GM18505 (cell line): ENCODE data around the gene RAB17.

Experiments
- ATAC-seq: cut with Tn5 transposase; IDR thresholded peaks from one replicate; pipeline ENCODE4 v1.9.1; 2021; ENCODE audit not compliant: unreplicated experiment
- POLR2A ChIP-seq: IDR thresholded peaks from 4 replicates; pipeline ENCODE4 v1.6.1; 2011; ENCODE audit warnings: borderline replicate concordance; ENCODE audit not compliant: insufficient read depth, insufficient read length; ENCODE audit errors: extremely low read depth

Gene RAB17

DNA sequence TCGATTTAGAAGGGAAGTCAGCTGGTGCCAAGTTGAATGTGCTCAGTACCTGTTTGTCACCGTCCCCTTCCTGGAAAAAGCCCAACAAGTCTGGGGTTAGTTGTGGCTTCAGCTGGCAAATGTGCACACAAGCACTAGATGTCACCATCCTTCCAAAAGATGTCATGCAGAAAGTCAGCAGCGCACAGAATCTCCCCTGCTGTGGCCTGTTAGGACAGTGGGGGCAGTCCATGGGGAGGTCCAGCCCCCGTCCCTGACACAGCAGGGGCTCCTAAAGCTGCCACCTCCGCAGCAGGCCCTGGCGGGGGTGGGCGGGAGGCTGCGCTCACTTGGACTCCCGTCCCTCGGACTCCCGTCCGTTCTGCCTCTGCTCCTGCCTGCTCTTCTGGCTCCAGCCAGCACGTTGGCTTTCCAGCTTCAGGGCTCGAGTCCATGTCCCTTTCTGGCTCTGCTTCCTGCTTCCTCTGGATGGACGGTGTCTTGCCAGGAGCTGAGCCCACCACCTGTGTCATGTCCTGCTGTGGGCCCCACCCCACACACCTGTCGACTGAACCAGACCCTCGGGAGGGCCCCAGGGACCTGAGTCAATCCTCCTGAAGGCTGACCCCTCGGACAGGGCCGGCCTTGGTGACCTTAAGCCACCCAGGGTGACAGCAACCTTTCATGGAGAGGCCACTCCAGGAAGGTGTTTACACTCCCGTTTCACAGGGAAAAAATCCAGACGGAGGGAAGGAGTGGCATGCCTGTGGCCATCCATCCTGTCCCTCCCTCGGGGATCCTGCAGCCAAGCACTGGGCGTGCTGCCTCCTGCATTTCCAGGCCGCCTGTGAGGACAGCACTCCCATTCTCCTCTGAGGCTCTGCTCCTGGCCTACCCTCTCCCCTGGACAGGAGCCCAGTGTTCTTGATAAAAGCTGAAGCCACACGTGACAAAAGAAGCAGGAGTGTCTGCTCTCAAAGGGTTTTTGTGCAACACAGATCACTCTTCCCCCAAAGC lies 8.5 kb downstream of the RAB17 start:
- TF ChIP-seq POLR2A: no peak
- ATAC-seq: no peak

- ATAC-seq: no peak
- TF ChIP-seq POLR2A: no peak
Observed at GRCh38 chr2:237581326-237581725, 9.2 kb downstream of the RAB17 start.

- TF ChIP-seq POLR2A: no peak
- no peak for ATAC-seq
Observed at GRCh38 chr2:237577956-237578870, 12.3 kb downstream of the RAB17 start.

DNA sequence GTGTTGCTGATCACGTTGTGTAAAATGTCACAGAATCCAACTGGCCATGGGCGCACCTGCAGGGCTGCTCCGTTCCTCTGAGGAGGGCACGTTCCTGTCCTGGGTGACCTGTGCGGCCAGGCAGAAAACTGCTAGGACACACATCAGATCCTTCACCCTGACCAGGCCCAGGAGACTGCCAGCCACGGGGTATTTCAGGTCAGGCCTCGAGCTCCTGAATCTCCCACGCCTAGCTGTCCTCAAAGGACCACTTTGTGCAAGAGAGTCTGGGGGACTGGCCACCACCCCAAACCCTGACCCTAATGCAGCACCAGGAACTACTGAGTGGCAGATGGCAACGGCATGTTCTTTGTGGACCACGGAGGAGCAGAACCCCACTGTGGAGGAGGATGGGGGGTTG lies 13.1 kb downstream of the RAB17 start:
- no peak for ATAC-seq
- no peak for TF ChIP-seq POLR2A

DNA sequence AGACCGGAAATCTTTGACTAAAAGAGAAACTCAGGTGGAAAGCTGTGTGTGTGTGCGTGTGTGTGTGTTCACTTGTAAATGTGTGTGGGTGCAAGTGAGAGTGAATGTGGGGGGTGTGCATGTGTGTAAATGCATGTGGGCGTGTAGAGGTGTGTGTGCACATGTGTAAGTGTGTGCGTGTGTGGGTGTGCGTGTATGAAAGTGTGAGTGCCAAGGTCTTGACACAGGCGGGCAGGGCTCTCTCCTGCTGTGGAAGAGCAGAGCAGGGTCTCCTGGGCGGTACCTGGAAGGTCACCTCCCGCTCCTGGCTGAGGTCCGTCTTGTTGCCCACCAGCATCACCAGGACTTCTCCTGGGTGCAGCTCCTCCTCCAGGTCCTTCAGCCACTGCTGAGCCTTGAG lies 13.6 kb downstream of the RAB17 start:
- no peak for TF ChIP-seq POLR2A
- no peak for ATAC-seq

GRCh38 chr2:237575869-237576862 lies 14.4 kb downstream of the RAB17 start:
- ATAC-seq: no peak
- no peak for TF ChIP-seq POLR2A

GRCh38 chr2:237574894-237575868 lies 15.4 kb downstream of the RAB17 start:
- no peak for TF ChIP-seq POLR2A
- no peak for ATAC-seq

DNA sequence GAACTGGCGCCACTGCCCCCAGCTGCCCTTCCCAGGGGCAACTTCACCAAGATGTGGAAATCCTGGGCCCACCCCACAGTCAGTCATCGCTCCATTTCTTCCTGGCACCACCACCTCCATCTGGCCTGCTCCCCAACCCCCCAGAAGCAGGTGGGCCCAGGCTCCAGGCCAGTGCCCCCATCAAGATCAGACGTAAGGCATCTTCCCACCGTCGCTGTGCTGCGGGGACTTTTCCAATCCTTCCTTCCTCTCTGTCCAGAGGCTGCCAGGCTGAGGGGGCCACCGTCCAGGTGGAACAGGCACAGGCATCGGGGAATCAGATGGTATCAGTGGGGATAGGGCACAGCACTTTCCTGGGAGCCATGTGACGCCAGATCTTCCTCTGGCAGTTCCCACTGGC lies 16.1 kb downstream of the RAB17 start:
- no peak for ATAC-seq
- no peak for TF ChIP-seq POLR2A

DNA sequence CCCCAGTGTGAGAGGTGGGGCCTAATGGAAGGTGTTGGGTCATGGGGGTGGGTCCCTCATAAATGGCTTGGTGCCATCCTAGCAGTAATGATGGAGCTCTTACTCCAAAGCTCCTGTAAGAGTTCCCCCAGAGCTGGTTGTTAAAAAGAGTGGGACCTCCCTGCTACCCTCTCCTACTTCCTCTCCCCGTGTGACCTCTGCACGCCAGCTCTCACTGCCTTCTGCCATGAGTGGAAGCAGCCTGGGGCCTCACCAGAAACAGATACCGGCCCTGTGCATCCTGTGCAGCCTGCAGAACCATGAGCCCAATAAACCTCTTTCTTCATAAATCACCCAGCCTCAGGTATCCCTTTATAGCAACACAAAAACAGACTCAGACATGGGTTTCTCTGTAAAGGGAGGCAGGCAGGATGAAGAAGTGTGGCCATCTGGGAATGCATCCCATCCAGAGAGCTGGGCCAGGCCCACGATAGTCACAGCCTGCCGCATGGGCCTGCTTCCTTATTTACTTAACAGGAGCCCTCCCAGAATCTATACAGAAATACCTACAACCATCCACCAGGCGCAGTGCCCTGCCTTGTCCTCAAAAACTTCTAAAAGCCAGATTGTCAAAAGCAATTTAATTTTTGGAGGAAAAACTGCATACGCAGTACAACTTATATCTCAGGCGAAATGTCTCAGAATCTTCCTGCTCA lies 16.7 kb downstream of the RAB17 start:
- TF ChIP-seq POLR2A: no peak
- no peak for ATAC-seq

GRCh38 chr2:237572742-237573101 lies 17.8 kb downstream of the RAB17 start:
- no peak for ATAC-seq
- no peak for TF ChIP-seq POLR2A

- ATAC-seq: peak; percentile 79
- no peak for TF ChIP-seq POLR2A
Observed at GRCh38 chr2:237572021-237572741, 18.4 kb downstream of the RAB17 start.

- no peak for ATAC-seq
- TF ChIP-seq POLR2A: no peak
Observed at GRCh38 chr2:237571551-237571950, 19.0 kb downstream of the RAB17 start.
